ENCODE measurements around the gene ZNF213.
A peak's percentile ranks its signal among the peaks of the same experiment; 100 is the strongest.
"Not testable (repeated sequence)": the region's sequence is repeated elsewhere in the genome, so short reads cannot be mapped to it uniquely, and the experiment has no call there.

The ZNF213 gene

DNA sequence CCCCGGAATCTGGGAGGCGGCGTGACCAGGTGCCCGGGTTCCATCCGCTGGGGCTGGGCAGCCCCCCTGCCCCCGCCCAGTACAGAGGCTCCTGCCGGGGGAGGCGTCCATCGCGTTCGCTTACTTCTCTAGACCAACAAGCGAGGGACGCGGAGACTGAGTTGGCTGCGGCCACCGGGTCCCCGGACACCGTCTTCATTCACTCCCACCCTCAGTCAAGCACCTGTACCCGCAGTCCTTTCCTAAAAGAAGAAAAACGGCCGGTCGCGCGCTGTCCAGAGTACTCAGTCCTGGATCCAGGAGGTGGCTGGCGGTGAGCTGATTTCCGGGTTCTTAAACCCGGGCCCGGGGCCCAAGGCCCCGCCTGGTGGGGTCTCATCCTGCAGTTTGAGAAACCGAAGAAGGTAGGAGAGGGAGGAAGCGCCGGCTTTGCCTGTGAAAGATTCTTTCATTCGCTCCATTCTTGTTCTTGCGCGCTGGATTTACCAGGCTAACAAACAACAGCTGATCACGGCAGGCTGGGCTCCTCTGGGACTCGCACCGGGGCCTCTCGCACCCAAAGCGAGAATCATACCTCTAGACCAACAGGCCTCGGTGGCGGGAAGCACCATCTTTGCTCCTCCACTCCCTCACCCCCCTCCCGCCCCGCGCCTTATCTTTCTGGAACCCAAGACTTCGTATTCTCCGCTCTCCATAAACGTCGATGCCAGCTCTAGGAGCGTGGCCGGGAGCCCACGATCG is 35.8 kb downstream of the ZNF213 start:
- DNase-seq (ENCODE audit: low spot score): no peak

DNA sequence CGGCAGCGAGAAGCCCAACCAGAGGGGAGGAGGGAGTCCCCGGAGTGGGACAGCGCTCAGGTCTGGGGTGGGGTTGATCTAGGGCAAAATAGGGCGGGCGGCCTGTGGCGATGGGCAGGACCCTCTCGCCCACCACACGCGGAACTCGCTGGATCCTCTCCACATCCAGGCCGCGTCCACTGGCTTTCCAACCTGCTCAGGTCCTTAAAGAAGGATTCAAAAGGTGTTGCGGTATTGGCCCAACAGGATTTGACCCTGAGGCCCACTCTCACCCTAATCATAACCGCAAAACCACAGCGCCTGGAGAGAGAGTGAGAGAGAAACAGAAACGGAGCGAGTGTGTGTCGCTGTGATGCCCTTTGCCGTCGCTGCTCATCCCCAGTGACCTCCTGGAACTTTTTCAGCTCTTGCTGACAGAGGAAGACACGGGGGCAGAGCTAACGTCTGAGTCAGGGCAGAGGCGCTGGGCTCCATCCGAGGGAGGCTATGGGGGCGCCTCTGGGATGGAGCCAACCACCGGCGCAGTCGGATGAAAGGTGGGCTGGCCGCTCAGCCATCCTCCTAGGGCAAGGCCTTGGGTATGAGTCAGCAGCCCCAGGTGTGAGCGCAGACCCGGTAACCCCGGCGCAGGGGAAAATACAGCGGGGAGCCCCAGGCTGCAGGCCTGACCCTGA is 36.5 kb downstream of the ZNF213 start:
- no peak for DNase-seq (ENCODE audit: low spot score)

DNA sequence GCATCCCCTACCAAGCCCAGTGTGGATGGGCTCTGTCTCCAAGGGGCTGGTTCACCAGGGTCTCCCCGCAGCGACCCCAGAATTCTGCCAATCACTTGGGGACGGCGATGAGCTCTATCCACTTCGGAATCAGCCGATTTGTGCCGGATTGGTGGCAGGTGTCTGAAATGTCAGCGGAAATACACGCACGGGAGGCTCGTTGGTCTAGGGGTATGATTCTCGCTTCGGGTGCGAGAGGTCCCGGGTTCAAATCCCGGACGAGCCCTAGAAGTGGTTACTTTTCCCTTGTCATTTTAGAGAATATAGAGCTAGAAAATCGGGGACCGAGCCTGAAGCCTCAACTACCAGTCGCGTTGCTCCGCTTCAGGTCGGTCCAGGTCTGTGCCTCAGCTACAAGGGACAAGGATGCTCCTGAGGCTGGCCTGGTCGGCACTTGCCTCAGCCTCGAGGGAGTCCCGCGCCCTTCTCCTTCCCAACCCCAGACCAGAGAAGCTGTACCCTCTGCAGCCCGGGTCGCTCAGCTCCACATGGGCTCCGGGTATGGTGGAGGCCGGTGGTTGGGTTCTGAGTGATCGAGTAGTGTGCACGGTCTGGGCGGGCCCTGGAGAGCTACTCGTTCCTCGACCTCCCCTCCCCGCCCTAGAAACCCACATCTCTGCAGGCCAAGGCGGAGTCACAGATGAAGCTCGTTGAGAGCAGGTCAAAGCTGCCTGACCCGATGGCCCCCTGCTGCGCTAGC is 37.2 kb downstream of the ZNF213 start:
- DNase-seq (ENCODE audit: low spot score): peak; percentile 40

DNA sequence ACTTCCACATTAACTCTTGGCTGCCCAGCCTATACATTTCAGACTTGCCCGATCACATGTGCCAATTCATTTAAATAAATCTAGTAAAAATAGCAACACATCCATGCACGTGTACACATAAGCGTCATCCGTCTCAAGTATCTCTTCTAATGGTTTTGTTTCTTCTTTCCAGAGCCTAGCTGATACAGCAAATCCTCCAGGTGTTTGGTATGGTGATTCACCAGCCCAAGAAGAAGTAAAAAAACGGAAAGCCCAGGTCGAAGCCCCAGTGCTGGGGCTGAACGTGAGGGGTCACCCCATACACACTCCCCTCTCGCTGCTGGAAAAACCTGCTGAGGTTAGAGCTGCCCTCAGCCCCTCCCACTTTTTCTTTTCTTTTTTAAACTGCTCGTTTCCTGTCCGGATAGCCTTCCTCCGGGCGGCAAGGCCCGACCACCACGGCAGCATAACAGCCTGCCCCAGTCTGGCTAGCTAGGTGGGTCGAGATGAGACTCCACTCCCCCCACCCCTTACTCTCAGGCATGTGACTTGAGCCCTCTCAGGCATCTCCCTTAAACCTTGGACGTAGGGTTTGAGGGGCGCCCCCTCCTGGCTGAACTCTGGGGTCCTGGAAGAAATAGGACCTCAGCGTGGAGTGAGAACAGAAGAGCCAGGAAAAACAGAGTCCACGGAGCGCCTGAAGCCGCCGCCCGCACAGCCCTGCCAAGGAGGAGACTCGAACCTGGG is 39.2 kb downstream of the ZNF213 start:
- DNase-seq (ENCODE audit: low spot score): no peak

DNA sequence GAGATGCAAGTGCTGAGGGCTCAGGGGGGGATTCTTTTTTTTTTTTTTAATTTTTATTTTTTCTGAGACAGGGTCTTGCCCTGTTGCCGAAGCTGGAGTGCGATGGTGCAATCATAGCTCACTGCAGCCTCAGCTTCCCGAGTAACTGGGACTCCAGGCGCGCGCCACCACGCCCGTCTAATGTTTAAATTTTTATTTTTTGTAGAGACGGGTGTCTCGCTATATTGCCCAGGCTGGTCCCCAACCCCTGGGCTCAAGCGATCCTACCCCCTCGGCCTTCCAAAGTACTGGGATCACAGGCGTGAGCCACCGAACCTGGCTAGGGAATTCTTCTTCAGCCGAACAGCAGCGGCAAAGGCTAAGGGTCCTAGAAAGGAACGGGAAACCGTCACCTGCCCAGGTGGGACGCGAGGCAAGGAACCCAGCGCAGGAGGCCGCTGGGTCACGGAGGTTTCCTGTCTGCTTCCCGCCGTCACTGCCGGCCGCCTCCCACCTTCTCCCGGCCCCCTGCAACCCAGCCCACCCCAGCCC is 39.9 kb downstream of the ZNF213 start:
- no peak for DNase-seq (ENCODE audit: low spot score)

DNA sequence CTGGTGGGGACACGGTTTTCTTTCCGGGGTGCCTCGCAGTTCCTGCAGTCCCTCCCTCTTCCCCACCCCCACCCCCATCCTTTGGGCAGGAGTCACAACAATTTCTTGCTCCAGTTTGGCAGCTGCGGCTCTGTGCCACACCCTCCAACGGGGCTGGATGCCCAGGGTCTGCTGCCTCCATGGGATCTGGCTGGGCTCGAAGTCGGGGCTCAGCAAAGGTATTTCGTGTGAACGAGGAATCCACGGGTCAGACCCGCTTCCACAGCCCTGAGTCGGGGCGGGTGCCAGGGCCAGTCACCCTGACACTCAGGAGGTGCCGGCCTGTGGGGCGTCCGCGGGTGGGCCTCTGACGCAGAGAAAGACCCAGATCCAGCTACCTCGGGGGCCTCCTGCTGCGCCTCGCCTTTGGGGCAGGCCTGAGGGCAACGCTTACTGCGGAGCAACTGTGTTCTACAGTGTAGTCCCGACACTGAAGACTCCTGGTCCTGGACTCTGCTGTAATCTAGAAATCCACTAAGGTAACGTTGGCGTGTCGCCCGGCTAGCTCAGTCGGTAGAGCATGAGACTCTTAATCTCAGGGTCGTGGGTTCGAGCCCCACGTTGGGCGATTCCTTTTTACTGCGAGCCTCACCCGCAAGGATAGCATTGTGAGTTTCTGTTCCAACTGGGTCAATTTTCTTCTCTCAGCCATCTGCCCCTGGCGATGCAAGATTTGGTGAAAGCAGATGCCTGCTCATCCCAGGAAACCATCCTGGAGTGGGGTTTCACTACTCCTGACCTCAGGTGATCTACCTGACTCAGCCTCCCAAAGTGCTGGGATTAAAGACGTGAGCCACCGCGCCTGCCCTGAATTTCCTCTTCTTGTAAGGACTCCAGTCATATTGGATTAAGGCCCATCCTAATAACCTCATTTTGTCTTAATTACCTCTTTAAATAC is 40.6 kb downstream of the ZNF213 start:
- no peak for DNase-seq (ENCODE audit: low spot score)

DNA sequence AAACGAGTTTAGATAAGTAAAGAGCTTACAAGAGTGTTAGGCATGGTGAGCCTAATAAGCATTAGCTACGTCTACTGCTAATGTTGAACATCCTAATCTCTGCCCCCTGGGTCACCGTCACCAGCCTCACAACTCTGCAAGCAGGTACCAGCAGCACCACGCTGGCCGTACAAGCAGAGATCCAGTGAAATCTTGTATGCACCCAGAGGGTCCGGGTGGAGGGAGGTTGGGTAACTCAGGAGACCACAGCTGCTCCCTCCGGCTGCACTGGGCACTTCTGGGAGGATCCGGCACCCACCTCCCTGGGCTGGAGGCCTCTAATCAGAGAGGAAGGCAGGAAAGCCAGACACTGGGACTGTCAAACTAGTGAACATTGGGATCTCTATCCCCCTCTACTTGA is 44.8 kb downstream of the ZNF213 start:
- DNase-seq (ENCODE audit: low spot score): no peak

DNA sequence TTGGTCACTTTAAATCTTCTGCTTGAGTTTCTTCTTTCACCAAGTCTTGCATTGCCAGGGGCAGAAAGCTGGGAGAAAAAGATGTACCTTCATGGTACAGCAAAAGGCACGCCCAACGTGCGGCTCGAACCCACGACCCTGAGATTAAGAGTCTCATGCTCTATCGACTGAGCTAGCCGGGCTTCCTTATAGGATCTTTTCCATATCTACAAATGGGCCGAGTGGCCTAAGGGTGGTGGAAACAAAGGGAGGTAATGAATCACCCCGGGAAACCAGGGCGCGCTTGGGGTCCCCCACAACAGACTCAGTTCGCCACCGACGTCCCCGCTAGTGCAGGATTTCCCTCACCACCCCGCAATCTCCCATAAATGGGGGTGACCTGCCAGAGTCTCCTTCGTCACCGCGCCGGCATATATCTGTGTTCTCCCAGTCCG is 45.6 kb downstream of the ZNF213 start:
- no peak for DNase-seq (ENCODE audit: low spot score)

DNA sequence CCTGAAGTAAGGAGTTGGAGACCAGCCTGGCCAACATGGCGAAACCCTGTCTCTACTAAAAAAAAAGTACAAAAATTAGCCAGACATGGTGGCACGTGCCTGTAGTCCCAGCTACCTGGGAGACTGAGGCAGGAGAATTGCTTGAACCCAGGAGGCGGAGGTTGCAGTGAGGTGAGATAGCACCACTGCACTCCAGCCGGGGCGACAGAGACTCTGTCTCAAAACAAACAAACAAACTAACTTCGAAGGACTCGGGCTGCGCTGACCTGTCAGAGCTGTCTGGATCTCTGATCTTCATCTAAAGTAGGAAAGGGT is 47.4 kb downstream of the ZNF213 start:
- DNase-seq (ENCODE audit: low spot score): not testable (repeated sequence)

DNA sequence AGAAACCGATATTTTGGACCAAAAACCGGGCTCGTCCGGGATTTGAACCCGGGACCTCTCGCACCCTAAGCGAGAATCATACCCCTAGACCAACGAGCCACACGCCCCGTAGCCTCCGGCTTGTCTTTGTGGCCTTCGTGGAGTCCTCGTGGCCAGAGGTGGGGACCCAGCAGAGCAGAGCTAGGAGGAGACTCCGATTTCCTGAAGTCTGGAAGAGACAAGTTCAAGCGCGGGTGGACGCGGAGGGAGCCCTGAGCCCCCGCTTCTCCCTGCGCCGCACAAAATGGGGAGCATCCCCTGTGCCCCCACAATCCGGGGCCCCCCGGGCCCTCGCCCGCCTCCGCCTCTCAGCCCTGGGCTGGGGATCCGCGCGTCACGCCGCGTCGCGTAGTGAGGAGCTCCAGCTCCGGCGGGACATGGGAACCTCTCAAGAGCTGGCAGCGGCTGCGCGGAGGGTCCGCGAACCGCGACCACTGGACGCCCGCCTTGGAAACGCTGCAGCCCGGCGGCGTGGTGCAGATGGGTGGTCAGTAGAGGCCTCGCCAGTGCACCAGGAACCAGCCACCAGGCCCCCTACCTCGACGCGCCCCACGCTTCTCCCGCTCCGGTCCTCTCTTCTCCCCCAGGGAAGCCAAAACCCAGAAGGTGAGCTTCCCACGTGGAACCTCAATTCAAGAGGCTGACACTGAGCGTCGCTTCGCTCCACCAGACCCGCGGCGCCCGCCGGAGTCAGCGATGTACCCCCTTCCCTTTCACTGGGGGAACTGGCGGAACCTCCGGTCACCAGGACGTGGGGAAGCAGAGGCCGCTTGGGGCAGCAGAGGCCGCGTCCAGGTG is 48.0 kb downstream of the ZNF213 start:
- peak; percentile 72 for DNase-seq (ENCODE audit: low spot score)

DNA sequence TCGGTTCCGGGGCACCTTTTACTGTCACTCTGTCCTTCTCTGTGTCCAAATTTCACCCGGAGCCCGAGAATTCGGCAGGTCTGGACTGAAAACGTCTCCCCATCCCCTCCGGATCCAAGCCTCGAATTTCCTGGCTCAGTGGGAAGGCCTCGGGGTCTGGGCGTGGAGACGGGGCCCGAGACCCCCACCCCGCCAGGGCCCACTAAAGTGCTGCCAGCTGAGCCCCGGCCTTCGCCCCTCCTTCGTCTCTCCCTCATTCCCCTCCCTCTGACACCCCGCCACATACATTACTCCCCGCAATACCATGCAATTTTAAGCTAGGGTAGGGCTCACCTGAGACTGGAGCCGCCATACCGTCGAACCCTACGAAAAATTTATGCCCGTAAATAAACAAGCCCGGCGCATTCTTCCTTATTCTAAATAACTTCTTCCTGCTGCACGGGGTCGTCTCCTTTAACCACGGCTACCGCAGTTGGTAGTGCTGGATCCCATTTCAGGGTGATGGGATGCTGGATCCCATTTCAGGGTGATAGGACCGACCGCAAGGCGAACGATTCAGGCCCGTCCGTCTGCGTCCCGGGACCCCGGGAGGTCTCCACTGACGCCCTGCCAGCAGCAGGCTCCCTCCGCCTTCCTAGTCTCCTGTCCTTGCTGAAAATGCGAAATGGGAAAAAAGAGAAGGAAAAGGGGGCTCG is 48.8 kb downstream of the ZNF213 start:
- no peak for DNase-seq (ENCODE audit: low spot score)

DNA sequence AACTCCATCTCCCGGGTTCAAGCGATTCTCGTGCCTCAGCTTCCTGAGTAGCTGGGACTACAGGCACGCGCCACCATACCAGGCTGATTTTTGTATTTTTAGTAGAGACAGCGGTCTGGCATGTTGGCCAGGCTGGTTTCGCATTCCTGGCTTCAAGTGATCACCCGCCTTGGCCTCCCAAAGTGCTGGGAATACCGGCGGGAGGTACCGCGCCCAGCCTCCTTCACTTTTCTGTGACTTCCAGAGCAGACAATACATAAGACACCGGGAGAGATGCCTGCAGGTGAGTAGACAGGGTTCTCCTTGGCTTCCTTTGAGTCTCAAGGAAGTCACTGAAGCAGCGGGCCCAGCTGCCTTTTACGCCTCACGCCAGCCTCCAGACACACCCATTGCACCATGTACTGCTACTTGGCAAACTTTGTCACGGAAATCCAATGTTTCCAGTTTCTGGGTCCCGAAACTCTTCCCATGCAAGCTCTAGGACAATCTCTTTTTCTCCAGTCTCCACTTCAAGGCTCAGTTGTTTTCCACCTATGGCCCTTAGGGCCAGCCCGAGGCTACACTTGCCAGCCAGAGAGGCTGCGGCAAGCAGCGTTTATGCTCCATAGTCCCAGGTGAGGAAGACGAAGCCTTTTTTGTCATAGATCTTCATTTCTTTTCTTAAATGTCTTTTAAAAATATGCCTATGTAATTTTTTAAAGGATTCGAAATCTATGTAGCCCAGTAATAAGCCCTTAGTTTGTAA is 52.3 kb downstream of the ZNF213 start:
- DNase-seq (ENCODE audit: low spot score): no peak

DNA sequence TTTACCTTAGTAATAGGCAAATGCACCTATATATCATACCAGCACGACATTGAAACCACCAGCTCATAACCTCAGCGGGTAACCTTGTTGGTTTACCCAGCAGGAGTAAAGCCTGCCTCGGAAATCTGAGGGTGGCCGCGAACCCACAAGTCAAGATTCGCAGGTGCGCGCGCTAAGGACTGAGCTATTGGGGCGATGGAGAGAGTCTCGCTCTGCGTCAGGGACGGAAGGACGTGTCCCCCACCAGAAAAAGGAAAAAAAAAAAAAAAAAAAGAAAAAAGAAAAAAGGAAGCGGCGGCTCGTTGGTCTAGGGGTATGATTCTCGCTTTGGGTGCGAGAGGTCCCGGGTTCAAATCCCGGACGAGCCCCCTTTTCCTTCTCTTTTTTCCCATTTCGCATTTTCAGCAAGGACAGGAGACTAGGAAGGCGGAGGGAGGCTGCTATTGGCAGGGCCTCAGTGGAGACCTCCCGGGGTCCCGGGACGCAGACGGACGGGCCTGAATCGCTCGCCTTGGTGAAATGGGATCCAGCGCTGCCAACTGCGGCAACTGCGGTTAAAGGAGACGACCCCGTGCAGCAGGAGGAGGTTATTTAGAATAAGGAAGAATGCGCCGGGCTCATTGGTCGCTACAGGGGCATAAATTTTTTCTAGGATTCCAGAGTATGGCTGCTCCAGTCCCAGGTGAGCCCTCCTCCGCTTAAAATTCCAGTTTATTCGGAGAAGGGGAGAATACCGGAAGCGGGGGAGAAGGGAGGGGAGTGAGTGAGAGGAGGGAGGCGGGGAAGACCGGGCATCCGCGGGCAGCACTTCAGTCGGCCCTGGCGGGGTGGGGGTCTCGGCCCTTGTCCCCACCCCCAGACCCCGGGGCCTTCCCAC is 53.2 kb downstream of the ZNF213 start, which contains the start of gene OR1F1:
Gene OR1F1, plus strand, starts transcription at position 407 of the 877 bp plus-strand sequence.
- peak; percentile 42 for DNase-seq (ENCODE audit: low spot score)

DNA sequence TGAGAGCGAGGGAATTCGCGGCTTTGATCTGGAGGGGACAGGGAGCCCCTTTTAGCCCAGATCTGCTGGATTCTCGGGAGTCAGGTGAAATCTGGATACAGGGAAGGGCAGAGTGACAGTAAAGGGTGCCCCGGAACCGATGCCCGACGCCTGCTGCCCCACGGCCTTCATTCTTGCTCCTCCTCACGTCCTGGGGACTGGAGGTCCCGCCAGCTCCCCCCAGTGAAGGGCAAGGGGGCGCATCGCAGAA is 53.8 kb downstream of the ZNF213 start:
- DNase-seq (ENCODE audit: low spot score): no peak

DNA sequence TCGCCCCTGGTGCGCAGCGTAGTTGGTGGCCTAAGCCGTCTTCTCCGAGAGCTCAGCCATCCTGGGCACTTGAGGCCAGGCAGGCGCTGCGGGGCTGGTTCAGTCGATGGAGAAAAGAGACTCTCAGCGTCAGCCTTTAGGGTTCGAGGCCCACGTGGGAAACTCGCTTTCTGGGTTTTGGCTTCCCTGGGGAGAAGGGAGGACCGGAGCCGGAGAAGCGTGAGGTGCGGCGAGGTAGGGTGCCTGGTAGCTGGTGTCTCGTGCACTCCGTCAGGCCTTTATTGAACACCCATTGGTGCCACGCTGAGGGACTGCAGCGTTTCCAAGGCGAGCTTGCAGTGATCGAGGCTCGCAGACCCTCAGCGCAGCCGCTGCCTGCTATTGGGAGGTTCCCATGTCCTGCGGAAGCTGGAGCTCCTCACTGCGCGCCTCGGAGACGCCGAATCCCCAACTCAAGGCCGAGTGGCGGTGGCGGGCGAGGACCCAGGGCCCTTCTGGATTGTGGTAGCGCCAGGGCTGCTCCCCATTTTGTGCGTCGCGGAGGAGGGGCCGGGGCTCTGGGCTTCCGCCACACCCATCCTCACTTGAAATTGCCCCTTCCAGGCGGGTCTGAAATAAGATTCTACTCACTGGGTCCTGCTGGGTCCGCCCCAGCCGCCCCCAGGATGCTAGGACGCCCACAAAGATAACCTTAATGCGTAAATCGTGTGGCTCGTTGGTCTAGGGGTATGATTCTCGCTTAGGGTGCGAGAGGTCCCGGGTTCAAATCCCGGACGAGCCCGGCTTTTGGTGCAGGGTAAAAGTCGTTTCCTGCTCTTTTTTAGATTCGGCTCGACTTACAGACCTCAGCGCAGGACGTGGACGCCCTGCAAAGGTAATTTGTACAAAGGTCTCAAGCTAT is 54.3 kb downstream of the ZNF213 start:
- DNase-seq (ENCODE audit: low spot score): peak; percentile 59

DNA sequence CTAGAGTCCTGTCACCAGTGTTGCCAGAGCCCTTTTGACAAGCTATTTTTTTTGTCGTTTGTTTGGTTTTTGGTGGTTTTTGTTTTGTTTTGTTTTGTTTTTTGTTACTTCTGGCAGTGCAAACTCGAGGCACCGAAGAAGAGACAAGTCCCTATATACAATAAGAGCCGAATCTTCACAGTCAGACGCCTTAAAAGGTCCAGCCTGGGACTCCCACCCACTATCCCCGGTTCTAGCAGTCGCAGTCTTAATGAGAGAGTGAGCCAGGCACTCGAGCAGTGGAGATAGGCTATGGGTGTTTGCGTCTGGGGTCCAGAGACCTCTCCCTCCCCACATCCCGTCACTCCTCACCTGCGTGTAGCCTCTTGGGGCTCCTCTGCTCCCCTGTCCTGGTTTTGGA is 55.0 kb downstream of the ZNF213 start:
- no peak for DNase-seq (ENCODE audit: low spot score)

DNA sequence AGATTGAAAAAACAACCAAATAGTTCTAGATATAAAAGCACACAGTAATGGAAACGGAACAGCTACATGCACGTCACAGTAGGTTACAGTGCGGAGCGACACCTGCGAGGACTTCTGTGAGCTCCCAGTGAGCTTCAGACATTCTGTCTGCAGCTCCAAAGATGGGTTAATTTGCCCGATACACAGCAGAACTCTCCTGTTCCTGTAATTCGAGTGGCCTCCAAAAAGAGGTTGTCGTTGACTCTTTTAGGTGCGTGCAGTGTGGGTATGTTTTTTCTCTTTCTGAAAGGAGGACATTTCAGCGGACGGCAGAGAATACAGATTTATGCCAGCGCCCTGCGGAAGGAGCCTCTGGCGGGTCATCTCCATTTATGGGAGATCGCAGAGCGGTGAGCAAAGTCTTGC is 56.1 kb downstream of the ZNF213 start:
- DNase-seq (ENCODE audit: low spot score): no peak
